ENCODE measurements around the gene SCUBE3.
A peak's percentile ranks its signal among the peaks of the same experiment; 100 is the strongest.

SCUBE3 gene

DNA sequence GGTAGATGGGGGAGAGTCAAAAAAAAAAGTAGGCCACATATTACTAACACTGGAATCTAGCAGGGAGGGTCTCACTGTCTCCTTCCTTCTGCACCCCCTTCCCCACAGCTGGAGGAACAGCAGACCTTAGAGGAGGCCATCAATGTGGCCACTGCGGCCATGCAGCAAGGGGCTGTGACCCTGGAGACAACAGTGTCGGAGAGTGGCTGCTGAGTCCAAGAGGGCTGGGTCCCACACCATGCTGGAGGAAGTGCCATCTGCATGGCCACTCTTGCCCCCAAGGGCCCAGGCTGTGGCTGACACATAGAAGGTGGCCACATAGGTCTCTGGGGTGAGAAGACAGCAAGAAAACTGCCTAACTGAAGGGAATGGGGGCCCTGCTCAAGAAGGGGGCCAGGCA, 81.3 kb downstream of the SCUBE3 start:
- DNase-seq (ENCODE audit: low read depth, low spot score): no peak
- CTCF ChIA-PET: interaction anchor here (1.0 to 7.2 kb wide), 10 partner anchors 9 to 172 kb away, joined by 3 to 93 read pairs (median 14); partner anchors contain the start of genes FANCE, PPARD and RPL10A
- POLR2A ChIA-PET: no interaction called here
- no peak overlapping the region for H3K4me3 ChIP-seq (ENCODE audit: low read depth, low read length)
- TF ChIP-seq, protein P1, sequence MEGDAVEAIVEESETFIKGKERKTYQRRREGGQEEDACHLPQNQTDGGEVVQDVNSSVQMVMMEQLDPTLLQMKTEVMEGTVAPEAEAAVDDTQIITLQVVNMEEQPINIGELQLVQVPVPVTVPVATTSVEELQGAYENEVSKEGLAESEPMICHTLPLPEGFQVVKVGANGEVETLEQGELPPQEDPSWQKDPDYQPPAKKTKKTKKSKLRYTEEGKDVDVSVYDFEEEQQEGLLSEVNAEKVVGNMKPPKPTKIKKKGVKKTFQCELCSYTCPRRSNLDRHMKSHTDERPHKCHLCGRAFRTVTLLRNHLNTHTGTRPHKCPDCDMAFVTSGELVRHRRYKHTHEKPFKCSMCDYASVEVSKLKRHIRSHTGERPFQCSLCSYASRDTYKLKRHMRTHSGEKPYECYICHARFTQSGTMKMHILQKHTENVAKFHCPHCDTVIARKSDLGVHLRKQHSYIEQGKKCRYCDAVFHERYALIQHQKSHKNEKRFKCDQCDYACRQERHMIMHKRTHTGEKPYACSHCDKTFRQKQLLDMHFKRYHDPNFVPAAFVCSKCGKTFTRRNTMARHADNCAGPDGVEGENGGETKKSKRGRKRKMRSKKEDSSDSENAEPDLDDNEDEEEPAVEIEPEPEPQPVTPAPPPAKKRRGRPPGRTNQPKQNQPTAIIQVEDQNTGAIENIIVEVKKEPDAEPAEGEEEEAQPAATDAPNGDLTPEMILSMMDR (IDR thresholded peaks at IDR 0.05; ENCODE audit: insufficient read depth, low read length, missing control alignments): no peak

DNA sequence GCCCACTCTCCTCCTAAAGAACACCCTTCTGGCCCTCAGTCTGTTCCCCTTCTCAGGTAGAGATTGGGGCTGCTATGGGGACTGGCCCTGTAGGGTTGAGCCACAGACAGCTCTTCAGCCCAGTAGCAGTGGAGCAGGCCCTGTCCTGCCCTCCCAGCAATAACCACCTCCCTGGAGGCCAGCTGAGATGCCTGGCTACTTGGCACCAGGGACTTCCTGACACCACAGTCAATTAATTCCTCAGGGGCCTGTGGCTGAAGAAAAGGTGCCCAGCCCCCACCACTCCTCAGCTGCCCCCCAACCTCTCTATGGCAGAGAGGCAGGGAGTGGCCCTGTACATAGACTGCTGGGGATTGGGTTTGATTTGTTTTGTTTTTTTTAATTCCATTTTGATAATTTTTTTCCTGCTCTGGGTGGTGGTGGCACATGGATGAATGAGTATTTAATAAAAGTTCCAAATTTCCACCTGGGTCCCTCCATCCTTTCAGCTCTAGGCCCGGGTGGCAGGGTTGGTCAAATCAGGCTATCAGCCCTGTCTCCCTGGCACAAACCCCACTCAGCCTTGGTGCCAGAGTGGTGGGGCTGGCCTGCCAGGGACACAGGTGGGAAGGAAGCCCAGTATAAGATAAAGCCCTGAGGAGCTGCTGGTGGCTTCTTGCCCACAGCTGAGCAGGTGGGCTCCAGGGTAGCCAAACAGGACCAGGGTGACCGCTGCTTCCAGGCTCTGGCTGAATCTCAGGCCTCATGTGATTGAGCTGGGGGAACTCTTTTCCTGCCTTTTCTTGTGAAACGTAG, 82.0 kb downstream of the SCUBE3 start:
- no peak for DNase-seq (ENCODE audit: low read depth, low spot score)
- POLR2A ChIA-PET: interaction anchor here (0.5 kb wide), 1 partner anchor 25 kb away, joined by 3 read pairs; no protein-coding TSS in a partner anchor
- TF ChIP-seq, protein P1 (IDR thresholded peaks at IDR 0.05; ENCODE audit: insufficient read depth, low read length, missing control alignments): no peak
- CTCF ChIA-PET: interaction anchor here (0.7 to 7.2 kb wide), 14 partner anchors 8 to 171 kb away, joined by 3 to 93 read pairs (median 14); partner anchors contain the start of genes FANCE, PPARD and RPL10A
- H3K4me3 ChIP-seq (ENCODE audit: low read depth, low read length): no peak overlapping the region

DNA sequence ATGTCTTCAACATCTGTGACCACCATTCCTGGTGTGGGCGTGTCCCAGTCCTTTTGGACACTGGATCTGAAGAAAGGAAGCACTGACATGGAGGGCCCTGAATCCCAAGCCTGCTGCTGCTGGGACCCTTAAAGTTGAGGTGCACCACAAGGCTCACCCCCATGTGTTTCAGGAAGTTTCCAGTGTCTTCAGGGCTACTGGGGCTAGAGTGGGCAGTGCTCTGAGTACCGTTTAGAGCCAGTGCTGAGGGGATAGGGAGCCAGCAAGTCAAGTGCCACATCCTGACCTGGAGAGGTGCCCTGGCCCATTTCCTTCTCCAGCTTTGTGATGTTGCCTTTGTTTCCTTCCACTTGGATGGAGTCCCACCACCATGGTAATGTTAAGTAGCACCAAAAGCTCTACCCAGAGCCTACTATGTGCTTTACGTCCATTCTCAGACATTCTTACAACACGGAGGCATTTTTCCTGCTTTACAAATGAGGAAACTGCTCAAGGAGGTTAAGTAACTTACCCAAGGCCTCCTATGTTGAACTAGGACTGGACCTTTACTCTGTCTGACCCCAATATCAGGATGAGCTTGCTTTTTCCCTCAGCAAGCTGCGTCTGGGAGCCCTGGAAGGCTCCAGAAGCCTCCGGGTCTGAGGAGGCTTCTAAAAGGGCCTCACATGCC, 83.3 kb downstream of the SCUBE3 start:
- TF ChIP-seq, protein P1 (IDR thresholded peaks at IDR 0.05; ENCODE audit: insufficient read depth, low read length, missing control alignments): no peak
- POLR2A ChIA-PET: no interaction called here
- CTCF ChIA-PET: interaction anchor here (0.6 to 7.2 kb wide), 16 partner anchors 8 to 170 kb away, joined by 3 to 93 read pairs (median 13); partner anchors contain the start of genes FANCE, PPARD and RPL10A
- no peak overlapping the region for H3K4me3 ChIP-seq (ENCODE audit: low read depth, low read length)
- no peak for DNase-seq (ENCODE audit: low read depth, low spot score)

DNA sequence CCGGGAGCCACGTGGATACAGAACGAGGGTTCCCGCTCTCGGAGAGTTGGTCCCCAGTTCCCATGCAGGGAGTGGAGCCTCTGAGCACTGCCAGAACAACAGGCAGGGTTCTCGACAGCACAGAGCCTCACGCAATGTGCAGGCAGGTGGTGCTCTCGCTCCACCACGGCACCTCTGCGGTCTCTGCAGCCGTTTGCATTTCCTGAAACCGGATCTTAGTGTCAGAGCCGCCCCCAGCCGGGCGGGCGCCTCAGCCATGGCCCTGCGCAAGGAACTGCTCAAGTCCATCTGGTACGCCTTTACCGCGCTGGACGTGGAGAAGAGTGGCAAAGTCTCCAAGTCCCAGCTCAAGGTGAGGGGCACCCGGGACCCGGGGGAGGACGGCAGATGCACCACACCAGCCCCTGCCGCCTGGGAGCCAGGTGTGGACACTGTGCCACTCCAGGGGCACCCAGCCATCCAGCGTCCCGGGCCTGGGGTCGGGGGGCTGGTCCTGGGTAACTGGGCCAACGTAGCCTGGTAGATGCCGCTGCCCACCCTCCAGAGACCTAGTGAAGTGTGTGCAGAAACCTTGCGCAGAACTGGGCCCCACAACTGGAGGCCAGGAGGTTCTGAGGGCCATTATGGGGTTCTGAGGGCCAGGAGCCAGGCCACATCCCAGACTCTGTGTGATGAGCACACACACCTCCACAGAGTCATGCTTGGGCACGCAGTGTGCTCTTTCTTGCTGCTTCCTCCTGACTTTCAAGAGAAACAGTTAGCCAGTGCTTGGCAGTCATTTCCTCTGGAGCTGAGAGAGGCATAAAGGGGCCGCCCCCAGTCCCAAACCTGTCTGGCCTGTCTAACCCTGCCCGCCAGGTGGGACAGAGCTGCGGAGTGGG, 84.1 kb downstream of the SCUBE3 start, which contains the start of gene DEF6:
TSS of gene DEF6 (plus strand) at position 218 of the 881 bp plus-strand sequence. CDS start at position 257, 39 bp downstream.
- ChIA-PET CTCF (interaction anchor here (1.2 to 7.2 kb wide), 13 partner anchors 8 to 169 kb away, joined by 4 to 93 read pairs (median 14); partner anchors contain the start of genes FANCE and RPL10A), POLR2A (no interaction called here)
- TF ChIP-seq, protein P1 (IDR thresholded peaks at IDR 0.05; ENCODE audit: insufficient read depth, low read length, missing control alignments): peak; percentile 80
- H3K4me3 ChIP-seq (ENCODE audit: low read depth, low read length): peak within 1 kb of the TSS; percentile 55
- peak; percentile 17 for DNase-seq (ENCODE audit: low read depth, low spot score)

DNA sequence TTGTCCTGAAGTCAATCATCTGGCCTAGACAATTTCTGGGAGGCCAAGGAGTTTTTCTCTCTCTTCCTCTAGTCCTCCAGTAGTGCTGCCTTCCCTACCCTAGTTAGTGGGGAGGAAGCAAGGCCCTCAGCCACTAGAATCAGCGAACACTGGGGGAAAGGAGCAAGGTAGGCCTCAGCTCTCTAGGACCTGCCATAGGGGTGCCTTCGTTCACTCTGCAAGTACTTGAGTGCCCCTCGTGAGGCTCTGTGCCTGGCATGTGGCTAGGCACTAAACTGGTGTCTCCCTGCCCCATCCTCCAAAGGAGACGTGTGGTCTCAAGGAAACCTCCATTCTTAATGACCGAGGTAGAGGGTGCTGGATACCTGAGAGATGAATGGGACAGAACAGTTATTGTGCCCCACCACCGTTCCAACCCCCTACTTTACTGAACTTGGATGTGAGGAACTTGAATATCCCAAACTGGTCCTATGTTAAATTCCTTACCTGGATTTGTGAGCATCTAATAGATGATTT, 84.9 kb downstream of the SCUBE3 start:
- POLR2A ChIA-PET: no interaction called here
- TF ChIP-seq, protein P1 (IDR thresholded peaks at IDR 0.05; ENCODE audit: insufficient read depth, low read length, missing control alignments): no peak
- no peak overlapping the region for H3K4me3 ChIP-seq (ENCODE audit: low read depth, low read length)
- CTCF ChIA-PET: interaction anchor here (1.2 to 7.2 kb wide), 8 partner anchors 10 to 168 kb away, joined by 5 to 93 read pairs (median 16); partner anchors contain the start of genes FANCE and RPL10A
- no peak for DNase-seq (ENCODE audit: low read depth, low spot score)
